Measurements from ENCODE around the gene SLC44A4.
A peak's percentile ranks its signal among the peaks of the same experiment; 100 is the strongest.
"Not testable (repeated sequence)": the region's sequence is repeated elsewhere in the genome, so short reads cannot be mapped to it uniquely, and the experiment has no call there.

SLC44A4 gene

GRCh38 chr6:31821301-31822035 lies 57.3 kb downstream of the SLC44A4 start:
- ATAC-seq (ENCODE audit: insufficient read depth, low read depth): peak; percentile 53
- Histone ChIP-seq H3K27me3 (ENCODE audit: insufficient read depth, low read length, poor library complexity) (no peaks in the 10 kb centered on the region), H3K4me3 (ENCODE audit: low read depth in 1 of 2, low read length in 2 of 2) (peak overlapping the region; percentile 41 to 93), H3K9ac (ENCODE audit: low read depth, low read length) (peak overlapping the region; percentile 75), H3K27ac (ENCODE audit: low read length) (peak overlapping the region; percentile 73), H3K79me2 (ENCODE audit: insufficient read depth, low read length) (peaks cover 2% of the 10 kb centered on the region; the same call in 1 of the 2 replicates), H3K4me2 (ENCODE audit: insufficient read depth, low read length) (peak overlapping the region; percentile 95), H3K9me3 (ENCODE audit: insufficient read depth, low read length, severe bottlenecking) (no peaks in the 10 kb centered on the region), H3K4me1 (ENCODE audit: insufficient read depth, low read length) (peaks cover 37% of the 10 kb centered on the region), H2AFZ (ENCODE audit: low read depth, low read length) (peak overlapping the region; percentile 99), H4K20me1 (ENCODE audit: insufficient read depth, low read length) (no peaks in the 10 kb centered on the region), H3K36me3 (ENCODE audit: insufficient read depth, low read length) (no peaks in the 10 kb centered on the region)
- peak; percentile 50 for DNase-seq
- TF ChIP-seq CTCF (IDR thresholded peaks at IDR 0.05; ENCODE audit: borderline replicate concordance, extremely low read depth, low read length, poor library complexity, severe bottlenecking): no peak
- TF ChIP-seq EZH2 (IDR thresholded peaks at IDR 0.05; ENCODE audit: borderline replicate concordance, low read depth, low read length, severe bottlenecking): no peak

- not testable (repeated sequence) for H4K20me1 ChIP-seq (ENCODE audit: insufficient read depth, low read length); H3K9ac ChIP-seq (ENCODE audit: low read depth, low read length); H3K4me3 ChIP-seq (ENCODE audit: low read depth in 1 of 2, low read length in 2 of 2); ATAC-seq (ENCODE audit: insufficient read depth, low read depth); DNase-seq; H3K9me3 ChIP-seq (ENCODE audit: insufficient read depth, low read length, severe bottlenecking); H3K79me2 ChIP-seq (ENCODE audit: insufficient read depth, low read length); H3K27ac ChIP-seq (ENCODE audit: low read length); H2AFZ ChIP-seq (ENCODE audit: low read depth, low read length); H3K36me3 ChIP-seq (ENCODE audit: insufficient read depth, low read length); H3K27me3 ChIP-seq (ENCODE audit: insufficient read depth, low read length, poor library complexity)
- peaks cover 26% of the 10 kb centered on the region for H3K4me1 ChIP-seq (ENCODE audit: insufficient read depth, low read length)
- H3K4me2 ChIP-seq (ENCODE audit: insufficient read depth, low read length): peak overlapping the region; percentile 95; the same call in 1 of the 2 replicates
Observed at GRCh38 chr6:31820399-31820798, 58.4 kb downstream of the SLC44A4 start.

GRCh38 chr6:31819871-31820299 lies 58.9 kb downstream of the SLC44A4 start:
- TF ChIP-seq EZH2 (IDR thresholded peaks at IDR 0.05; ENCODE audit: borderline replicate concordance, low read depth, low read length, severe bottlenecking) (no peak), CTCF (IDR thresholded peaks at IDR 0.05; ENCODE audit: borderline replicate concordance, extremely low read depth, low read length, poor library complexity, severe bottlenecking) (no peak)
- Histone ChIP-seq H3K9me3 (ENCODE audit: insufficient read depth, low read length, severe bottlenecking) (no peaks in the 10 kb centered on the region), H3K9ac (ENCODE audit: low read depth, low read length) (no peak overlapping the region), H4K20me1 (ENCODE audit: insufficient read depth, low read length) (no peaks in the 10 kb centered on the region), H3K27ac (ENCODE audit: low read length) (no peak overlapping the region), H3K79me2 (ENCODE audit: insufficient read depth, low read length) (peaks cover 2% of the 10 kb centered on the region; the same call in 1 of the 2 replicates), H3K36me3 (ENCODE audit: insufficient read depth, low read length) (no peaks in the 10 kb centered on the region), H3K4me1 (ENCODE audit: insufficient read depth, low read length) (peaks cover 24% of the 10 kb centered on the region), H3K27me3 (ENCODE audit: insufficient read depth, low read length, poor library complexity) (no peaks in the 10 kb centered on the region), H3K4me3 (ENCODE audit: low read depth in 1 of 2, low read length in 2 of 2) (no peak overlapping the region), H3K4me2 (ENCODE audit: insufficient read depth, low read length) (no peak overlapping the region), H2AFZ (ENCODE audit: low read depth, low read length) (no peak overlapping the region)
- ATAC-seq (ENCODE audit: insufficient read depth, low read depth) (no peak), DNase-seq (no peak)

- not testable (repeated sequence) for ATAC-seq (ENCODE audit: insufficient read depth, low read depth); H3K27me3 ChIP-seq (ENCODE audit: insufficient read depth, low read length, poor library complexity); H3K4me2 ChIP-seq (ENCODE audit: insufficient read depth, low read length); H3K9ac ChIP-seq (ENCODE audit: low read depth, low read length); H4K20me1 ChIP-seq (ENCODE audit: insufficient read depth, low read length); H3K9me3 ChIP-seq (ENCODE audit: insufficient read depth, low read length, severe bottlenecking); H3K36me3 ChIP-seq (ENCODE audit: insufficient read depth, low read length); DNase-seq; H3K79me2 ChIP-seq (ENCODE audit: insufficient read depth, low read length); H3K4me3 ChIP-seq (ENCODE audit: low read depth in 1 of 2, low read length in 2 of 2); H3K27ac ChIP-seq (ENCODE audit: low read length); H2AFZ ChIP-seq (ENCODE audit: low read depth, low read length)
- peaks cover 23% of the 10 kb centered on the region for H3K4me1 ChIP-seq (ENCODE audit: insufficient read depth, low read length)
Observed at GRCh38 chr6:31817929-31818511, 60.8 kb downstream of the SLC44A4 start.

- not testable (repeated sequence) for H3K27ac ChIP-seq (ENCODE audit: low read length); DNase-seq; H4K20me1 ChIP-seq (ENCODE audit: insufficient read depth, low read length); H3K36me3 ChIP-seq (ENCODE audit: insufficient read depth, low read length); H3K79me2 ChIP-seq (ENCODE audit: insufficient read depth, low read length); H3K9ac ChIP-seq (ENCODE audit: low read depth, low read length); H2AFZ ChIP-seq (ENCODE audit: low read depth, low read length); H3K27me3 ChIP-seq (ENCODE audit: insufficient read depth, low read length, poor library complexity); H3K9me3 ChIP-seq (ENCODE audit: insufficient read depth, low read length, severe bottlenecking)
- peak; percentile 68 for ATAC-seq (ENCODE audit: insufficient read depth, low read depth)
- Histone ChIP-seq H3K4me2 (ENCODE audit: insufficient read depth, low read length) (peak overlapping the region; percentile 44; the same call in 1 of the 2 replicates), H3K4me3 (ENCODE audit: low read depth in 1 of 2, low read length in 2 of 2) (peak overlapping the region in 1 of 2 experiments; percentile 47; a peak in 2 of 4 replicates), H3K4me1 (ENCODE audit: insufficient read depth, low read length) (peaks cover 16% of the 10 kb centered on the region)
Observed at GRCh38 chr6:31817133-31817928, 61.5 kb downstream of the SLC44A4 start.

Measured in DND-41 (cell line).